ENCODE results near the gene NEO1.
A peak's percentile ranks its signal among the peaks of the same experiment; 100 is the strongest.
"Not testable (repeated sequence)": the region's sequence is repeated elsewhere in the genome, so short reads cannot be mapped to it uniquely, and the experiment has no call there.

NEO1 gene

DNA sequence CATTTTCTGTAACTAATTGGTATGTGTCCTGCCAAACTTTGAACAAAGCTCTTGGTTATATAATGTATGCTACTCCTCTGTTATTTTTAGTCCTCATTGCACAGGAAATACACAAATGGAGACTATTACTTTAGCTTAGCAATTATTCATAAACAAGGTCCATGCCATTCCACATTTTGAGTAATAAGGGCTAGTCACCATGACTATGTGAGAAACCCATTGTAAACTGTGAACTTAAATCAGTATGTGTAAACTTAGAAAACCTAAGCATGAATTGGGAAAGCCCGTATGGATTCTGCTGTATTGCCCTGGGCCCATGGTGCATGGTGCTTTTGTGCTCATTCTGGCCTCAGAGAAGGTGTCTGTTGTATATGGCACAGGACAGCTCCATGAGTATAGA, 216.2 kb downstream of the NEO1 start:
- no peak for DNase-seq

DNA sequence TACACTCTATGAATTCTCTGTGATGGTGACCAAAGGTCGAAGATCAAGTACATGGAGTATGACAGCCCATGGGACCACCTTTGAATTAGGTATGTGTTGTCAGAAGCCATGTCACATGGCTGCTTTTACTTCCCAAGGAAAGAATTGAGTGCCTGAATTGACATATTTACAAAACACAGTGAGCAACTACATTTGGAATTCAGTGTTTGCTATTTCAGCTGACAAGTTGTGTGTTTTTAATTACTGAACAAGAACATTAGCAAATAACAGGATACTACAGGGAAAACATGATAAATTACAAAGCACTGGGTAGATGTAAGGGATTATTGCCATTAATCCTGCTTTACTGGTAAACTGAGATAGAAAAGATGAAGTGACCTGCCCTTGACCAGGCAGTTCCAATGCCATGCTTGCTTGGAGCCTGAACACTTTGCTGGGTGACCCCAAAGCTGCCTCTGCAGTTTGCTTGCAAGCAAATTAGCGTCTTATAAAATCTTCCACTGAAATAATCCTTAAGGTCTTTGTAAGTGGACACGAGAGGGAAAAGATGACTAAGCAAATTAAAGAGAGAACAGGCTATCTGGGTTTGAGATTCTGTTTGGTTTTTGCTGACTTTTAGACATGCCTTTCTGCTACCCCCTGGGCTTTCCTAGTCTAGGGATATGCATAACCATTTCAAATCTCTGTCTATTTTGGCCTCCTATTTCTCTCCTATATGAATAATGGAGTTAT, 218.3 kb downstream of the NEO1 start:
- no peak for DNase-seq

DNA sequence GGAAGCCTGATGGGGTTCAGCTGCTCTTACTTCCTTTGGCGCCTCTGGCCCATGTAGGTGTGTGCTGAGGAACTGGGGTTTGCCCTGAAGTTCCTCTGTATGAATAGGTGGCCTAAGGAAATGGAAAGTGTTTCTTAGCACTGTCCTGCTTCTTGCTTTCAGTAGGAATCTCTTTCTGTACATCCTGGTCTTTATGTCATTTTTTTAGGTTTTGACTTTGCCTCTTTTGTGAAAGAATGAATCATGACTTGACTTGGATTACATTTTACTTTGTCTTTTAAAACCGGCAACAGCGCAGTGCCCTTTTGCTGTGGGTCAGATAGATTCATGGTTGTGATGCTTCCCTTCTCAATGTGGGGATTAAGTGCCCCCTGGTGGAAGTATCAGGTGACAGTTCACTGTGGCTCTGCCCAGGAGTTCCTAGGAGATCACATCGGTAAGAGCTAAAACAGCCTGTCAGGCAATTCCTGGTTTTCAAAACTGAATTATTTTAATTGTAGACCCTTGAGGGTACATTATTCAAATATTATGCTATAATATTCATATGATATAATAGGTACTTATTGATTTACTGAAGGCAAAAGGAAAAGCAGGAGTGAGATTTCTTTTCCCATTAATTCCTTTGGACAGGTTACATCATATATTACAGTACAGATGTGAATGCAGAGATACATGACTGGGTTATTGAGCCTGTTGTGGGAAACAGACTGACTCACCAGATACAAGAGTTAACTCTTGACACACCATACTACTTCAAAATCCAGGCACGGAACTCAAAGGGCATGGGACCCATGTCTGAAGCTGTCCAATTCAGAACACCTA, 221.1 kb downstream of the NEO1 start:
- DNase-seq, result peak; percentile 47

DNA sequence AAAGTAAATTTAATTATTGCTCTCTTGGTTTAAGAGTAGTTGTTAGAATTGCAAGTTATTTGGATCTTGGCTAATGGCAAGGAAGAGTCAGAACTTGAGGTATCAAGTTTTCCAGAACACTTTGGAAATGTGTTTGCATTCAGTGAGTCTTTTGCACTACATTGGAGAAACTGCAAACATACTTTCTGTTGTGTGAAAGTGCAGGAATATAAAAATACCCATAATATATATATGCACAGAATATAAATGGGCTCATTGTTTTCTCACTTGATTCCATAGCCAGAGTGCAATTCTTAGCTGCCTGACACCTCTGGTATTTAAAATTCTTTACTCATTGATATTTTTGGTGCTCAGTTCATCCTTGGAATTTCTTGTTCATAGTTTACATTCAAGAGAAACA, 223.6 kb downstream of the NEO1 start:
- DNase-seq, result no peak

DNA sequence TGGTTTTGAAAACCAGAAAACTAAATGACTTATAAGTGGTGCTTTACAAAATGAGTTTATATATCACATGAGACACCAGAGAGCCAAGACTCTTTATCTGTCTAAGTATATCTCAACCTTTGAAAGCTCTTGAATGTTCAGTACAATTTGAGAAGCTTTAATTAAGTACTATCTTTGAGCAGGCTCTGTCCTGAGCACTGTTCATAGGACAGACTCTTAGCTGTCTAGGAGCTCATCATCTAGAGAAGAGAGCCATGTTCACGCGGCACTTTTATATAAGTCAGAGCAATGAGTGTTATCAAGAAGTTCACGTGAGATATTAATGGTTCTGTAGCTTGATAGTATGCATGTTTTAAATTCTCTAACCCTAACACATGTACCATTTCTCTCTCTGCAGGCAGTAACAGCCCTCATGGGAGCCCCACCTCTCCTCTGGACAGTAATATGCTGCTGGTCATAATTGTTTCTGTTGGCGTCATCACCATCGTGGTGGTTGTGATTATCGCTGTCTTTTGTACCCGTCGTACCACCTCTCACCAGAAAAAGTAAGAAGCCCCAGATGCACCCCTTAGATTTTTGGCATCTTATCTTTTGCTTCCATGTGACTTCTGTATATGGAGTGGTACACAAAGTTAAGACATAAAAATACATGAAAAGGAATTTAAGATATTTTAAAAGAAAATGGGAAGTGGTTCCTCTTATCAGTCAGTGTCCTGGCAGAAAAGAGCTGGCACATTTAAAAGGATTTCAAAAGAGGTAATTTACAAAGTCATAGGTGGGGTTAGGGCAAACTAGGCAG, 230.5 kb downstream of the NEO1 start:
- no peak for DNase-seq

DNA sequence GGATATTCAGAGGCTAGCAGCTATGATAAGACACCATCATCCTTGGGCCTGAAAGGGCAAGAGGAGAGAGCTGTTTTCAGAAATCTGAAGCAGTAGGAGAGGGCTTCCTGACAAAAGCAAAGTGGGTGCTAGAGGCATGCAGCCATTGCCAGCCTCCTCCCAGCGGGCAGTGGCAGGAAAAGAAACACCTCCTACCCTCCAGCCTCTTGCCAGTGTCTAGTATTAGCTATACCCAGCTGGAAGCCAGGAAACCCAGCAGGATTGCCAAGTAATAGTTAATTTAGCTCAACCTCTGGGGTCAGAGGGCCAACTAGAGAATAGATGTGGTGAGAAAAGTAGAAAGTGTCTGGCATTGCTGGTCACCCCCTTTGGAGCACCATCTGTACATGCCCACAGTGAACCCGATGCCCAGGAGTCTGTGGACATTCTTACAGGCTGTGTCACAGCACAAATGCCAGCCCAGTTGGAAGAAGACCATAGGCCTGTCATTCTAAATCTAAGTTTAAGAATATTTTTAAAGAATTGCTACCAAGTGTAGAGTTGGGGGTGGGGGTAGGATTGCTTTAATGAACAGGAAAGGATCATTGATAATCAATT, 231.2 kb downstream of the NEO1 start:
- no peak for DNase-seq

DNA sequence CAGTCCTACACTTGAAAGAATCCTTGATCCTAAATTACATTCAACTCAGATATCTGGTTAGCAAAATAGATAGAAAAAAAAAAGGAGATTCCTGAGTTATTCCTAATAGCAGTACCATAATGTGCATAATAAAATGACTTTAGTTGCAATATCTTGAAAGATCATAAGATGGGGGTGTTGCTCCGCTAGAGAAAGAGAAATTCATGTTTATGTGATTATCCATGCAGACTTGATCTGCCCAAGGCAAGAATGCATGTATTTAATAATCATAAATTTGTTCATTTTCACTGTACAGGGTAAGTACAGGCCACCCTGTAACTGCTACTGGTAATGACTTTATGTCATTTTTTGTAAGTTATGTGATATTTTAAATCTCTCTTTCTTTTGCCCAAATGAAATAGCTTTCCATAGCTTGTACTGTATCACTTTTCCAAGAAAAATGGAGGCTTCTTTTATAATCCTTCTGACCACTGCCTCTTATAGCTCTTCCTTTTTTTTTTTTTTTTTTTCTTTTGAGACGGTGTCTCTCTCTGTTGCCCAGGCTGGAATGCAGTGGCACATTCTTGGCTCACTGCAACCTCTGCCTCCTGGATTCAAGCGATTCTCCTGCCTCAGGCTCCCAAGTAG, 231.9 kb downstream of the NEO1 start:
- DNase-seq, result peak; percentile 28

DNA sequence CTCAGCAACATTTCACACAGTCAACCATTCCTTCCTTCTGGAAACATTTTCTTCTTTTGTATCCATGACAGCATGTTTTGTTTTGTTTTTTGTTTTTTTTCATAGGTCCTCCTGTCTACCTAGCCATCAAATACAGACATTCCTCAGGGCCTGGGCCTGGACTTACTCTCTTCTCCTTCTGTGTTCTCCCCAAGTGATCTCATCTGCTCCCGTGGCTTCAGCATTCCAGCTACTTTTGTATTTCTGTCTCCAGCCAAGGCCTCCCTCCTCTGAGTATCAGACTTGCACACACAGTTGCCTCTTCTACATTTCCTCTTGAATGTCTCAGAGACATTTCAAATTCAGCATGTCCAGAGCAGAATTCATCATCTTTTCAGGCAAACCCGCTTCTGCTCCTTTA, 234.0 kb downstream of the NEO1 start:
- DNase-seq, result no peak

DNA sequence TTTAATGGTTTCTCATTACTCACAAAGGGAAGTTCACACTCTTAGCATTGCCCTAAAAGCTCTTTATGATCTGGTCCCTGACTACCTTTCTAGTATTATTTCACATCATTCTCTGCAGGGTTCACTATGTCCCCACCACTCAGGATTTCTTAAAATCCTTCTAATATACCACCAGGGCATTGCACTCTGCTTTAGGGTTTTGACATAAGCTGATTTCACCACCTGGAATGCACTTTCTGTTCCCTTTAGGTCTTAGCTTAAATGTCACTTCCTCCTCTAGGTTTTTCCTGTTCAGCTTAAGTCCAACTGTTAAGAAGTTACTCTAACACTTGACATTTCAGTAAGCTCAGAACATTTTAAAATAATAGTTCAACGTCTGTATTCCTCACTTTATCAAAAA, 234.8 kb downstream of the NEO1 start:
- no peak for DNase-seq

DNA sequence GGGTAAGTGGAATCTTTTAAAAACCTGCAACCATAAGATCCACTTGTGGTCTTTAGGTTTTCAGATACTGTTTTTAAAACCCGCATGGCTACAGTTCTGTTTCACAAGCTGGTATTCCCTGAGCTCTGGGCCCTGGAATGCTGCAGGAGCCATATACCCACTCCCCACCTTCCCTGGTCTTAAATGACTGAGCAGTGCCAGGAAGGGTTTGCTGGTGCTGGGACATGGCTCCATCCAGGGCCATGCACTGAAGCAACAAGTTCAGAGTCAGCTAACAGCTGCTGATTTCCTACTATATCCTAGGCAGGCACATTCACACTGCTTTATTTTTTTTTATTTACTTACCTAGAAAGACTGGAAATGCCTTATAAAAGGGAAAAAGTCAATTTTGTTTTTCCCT, 239.2 kb downstream of the NEO1 start:
- DNase-seq, result no peak

DNA sequence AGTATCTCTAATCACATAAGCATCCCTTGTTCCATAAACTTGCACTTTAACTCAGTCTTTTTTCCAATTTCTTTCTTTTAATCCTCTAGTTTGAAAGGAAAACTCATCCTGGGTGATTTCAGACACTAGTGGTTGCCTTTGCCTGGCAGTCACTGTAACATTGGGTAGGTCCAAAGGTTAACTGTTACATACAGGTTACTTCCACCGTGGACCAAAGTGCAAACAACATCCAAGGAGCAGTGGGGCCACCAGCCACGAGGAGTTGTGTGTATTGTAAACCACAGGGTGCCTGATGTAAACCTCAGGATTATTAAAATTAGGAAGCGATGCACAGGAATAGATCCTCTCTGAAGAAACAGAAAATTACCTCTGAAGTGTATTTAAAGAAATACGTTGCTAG, 241.5 kb downstream of the NEO1 start:
- no peak for DNase-seq

DNA sequence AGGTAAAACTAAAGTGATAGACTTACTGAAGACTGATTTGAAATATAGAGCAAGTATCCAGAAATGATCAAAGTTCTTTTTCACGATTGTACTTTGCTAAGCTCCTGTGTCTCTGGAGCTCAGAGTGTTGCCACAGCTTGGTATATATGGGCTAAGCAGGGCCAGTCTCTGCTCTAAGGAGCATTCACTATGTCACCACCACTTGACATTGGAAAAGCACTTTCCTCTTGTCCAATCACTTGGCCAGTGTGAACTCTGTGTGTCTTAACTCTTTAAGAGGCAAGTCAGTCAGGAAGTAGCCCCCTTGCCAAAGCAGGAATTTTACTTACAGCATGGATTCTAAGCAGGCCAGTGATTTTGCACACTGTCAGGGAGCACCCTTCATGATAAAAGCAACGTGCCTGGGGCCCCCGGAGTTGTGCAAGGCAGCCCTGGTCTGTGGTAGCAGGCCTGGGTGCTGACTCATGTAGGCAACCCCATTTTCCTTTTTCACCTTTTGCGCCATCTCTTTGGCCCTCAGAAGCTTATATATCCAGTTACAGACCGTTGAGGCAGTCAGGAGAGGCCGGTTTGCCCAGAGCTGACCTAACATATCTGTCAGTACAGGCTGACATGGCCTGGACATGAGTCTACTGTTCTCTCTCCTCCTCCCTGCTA, 243.5 kb downstream of the NEO1 start:
- DNase-seq, result no peak

DNA sequence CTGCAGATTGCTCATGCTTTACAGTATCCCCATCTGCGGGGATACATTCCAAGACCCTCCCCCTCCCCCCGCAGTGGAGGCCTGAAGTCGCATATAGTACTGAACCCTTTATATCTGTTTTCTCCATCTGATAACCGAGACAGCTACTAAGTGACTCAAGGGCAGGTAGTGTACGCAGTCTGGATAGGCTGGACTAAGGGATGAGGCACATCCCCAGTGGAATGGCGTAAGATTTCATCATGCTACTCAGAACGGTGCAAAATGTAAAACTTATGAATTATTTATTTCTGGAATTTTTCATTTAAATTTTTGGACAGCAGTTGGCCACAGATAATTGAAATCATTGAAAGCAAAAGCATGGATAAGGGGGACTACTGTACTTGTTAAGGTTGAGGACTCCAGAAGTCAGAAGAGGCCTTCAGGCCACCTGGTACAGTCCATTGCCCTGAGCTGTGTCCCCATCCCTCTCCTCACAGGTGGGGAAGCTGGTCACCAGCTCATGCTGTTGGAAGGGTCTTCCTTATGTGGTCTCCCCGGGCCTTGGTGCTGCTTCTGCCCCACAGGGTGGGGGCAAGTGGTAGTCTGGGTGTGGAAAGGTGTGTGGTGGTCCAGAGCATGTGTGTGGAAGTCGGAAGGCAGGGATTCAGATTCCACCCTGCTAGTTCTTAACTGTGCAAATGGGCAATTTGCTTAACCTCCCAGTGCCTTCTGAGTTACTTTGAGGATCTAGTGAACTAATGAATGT, 244.5 kb downstream of the NEO1 start:
- no peak for DNase-seq

DNA sequence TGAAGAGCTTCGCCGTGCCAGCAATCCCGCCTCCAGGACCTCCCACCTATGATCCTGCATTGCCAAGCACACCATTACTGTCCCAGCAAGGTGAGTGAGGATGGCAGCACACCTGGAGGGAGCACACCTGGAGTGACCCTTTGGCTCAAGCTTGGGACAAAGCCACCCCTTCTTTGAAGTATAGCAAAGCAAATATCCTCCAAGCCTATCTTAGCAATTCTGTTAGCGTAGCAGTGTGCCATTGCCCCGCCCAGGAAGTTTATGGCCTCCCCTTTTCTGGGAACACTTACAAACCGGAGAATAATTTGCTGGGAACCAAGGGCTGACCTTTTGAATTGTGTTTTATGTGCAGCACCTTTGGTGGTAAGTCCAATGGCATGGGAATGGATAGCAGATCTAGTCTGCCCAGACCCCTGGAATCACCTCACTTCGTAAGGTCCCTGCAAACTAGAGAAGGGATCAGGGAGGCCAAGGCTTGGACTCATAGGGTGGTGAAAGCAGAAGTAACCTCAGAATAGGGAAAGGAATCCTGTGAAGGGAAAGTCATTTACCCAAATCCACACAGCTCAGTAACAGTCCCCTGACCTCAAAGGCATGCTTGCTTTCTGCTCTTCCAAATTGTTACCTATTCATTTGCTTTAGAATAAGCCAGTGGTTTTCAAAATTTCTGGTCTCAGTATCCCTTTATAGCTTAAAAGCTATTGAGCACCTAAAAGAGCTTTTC, 246.4 kb downstream of the NEO1 start:
- DNase-seq, result no peak

DNA sequence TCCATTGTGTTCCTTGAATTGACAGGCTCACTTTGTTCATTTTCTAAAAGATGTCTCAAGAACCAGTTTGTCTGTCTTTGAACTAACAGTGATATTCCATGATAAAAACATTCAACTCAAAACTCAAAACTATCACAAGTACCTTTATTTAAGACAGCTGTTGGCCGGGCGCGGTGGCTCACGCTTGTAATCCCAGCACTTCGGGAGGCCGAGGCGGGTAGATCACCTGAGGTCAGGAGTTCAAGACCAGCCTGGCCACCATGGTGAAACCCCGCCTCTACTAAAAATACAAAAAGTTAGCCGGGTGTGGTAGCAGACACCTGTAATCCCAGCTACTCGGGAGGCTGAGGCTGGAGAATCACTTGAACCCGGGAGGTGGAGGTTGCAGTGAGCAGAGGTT, 248.0 kb downstream of the NEO1 start:
- not testable (repeated sequence) for DNase-seq

DNA sequence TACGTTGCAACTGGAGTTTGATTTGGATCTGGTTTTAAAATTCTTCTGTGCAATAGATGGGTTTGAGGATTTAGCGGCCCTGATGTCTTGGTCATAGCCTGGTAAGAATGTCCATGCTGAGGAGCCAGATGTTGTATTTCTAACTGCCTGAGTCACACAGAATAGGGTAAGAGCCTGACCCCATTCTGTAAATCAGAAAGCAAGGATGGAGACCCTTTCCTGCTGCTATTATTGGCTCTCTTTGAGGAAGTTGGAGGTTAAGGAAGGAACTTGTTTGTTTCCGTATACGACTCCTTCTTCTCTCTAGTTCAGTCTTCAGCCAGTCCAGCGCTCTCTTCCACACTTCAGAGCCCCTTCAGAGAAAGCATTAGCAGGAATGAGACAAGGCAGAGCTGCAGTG, 251.4 kb downstream of the NEO1 start:
- no peak for DNase-seq

DNA sequence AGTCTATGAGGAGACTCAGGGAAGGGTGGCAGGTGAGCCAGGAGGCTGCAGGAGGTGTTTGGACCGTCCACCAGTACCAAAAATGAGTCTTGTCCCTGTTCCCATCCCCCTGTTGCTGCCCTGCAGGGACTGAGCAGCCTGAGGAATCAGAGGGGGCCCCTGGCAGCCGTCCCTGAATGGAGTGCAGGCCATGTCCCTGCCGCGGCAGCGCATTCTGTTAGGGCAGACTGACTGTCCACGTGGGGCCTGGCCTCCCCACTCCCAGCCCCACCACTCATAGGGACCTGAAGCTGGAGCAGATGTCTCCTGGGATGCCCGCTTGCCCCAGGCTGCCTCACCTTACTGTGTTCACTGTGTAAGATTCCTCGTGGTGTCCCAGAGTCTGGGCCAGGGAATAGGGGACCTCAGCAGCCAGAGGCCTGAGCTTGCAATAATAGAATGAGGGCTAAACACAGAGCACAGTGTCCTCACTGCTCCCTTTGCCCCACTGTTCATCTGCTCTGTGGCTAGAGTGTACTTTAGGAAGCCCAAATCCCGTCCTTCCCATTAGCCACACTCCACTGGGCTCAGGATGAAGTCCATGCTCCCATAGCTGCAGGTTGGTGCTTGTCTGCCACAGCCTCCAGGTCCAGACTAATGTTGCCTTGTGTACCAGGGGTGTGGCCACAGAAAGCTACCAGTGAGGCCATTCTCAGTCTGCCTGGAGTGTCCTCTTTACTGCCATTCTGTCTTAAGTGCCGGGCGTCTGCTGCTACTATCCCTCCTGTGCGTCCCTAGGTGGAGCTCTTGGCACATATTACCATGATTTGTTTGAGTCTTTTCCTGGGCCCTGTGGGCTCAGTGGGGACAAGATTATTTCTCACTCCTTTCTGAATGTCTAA, 253.3 kb downstream of the NEO1 start:
- DNase-seq, result peak; percentile 62

DNA sequence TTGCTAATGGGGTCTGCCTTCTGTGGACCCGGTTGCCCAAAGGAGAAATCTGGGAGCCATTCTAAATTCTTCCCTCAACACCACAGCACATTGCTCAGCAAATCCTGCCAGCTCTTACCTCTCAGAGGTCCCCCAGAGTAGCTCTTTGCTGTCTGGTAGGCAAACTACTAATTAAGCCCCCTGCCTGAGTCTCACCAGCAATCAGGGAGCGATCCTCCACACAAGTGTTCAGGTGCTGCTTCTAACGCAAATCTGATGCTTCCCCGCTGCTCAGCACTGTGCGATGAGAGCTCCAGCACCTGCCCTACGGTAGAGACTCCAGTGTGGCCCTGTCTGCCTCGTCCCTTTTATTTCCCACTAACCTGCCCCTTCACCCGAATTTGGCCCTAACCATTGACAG, 256.0 kb downstream of the NEO1 start:
- DNase-seq, result no peak

DNA sequence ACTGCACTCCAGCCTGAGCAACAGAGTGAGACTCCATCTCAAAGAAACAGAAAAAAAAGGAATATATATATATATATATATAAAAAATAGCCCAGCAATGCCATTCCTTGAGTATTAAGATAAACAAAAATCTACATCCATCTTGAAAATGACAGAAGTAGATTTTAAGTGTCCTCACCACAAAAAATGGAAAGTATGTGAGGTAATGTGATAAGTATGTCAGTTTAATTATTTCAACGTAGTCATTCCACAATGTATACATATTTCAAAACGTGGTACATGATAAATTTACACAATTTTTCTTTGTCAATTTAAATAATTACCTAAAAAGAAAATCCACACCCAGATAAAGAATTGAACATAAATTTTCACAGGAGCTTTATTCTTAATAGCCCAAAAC, 261.6 kb downstream of the NEO1 start:
- peak; percentile 9 for DNase-seq

Data from EL (cell line).